ENCODE data around the gene PAX8. TPM values are rescaled to one million over a fixed set of nuclear protein-coding genes. Genes with fewer than 3 reads are reported as not detected.

PAX8 gene
- total RNA-seq, 1 donor = 0.09 TPM

DNA sequence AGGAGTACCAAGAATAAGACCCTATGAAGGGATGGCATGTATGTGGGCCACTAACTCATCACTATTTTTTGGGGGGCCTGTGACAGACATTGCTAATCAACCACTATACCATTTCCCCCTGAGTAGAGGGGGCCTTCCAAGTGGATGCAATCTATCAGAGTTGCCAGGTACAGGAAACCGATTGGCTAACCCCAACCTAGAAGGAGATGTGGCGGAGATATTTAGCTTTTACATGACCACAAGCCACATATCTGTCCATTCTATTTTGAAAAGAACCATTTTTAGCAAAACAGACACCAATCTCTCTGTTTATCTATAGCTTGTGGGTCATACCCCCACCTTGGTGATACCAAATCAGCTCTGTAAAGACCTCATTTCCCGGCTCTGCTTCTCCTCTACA is 51.0 kb downstream of the PAX8 start:
- TF ChIP-seq, protein P1, sequence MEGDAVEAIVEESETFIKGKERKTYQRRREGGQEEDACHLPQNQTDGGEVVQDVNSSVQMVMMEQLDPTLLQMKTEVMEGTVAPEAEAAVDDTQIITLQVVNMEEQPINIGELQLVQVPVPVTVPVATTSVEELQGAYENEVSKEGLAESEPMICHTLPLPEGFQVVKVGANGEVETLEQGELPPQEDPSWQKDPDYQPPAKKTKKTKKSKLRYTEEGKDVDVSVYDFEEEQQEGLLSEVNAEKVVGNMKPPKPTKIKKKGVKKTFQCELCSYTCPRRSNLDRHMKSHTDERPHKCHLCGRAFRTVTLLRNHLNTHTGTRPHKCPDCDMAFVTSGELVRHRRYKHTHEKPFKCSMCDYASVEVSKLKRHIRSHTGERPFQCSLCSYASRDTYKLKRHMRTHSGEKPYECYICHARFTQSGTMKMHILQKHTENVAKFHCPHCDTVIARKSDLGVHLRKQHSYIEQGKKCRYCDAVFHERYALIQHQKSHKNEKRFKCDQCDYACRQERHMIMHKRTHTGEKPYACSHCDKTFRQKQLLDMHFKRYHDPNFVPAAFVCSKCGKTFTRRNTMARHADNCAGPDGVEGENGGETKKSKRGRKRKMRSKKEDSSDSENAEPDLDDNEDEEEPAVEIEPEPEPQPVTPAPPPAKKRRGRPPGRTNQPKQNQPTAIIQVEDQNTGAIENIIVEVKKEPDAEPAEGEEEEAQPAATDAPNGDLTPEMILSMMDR (IDR thresholded peaks at IDR 0.05; ENCODE audit: insufficient read depth, low read length) = no peak
- DNase-seq (ENCODE audit: low read depth) = no peak
- no peak overlapping the region for H3K4me3 ChIP-seq (ENCODE audit: low read depth, low read length)

DNA sequence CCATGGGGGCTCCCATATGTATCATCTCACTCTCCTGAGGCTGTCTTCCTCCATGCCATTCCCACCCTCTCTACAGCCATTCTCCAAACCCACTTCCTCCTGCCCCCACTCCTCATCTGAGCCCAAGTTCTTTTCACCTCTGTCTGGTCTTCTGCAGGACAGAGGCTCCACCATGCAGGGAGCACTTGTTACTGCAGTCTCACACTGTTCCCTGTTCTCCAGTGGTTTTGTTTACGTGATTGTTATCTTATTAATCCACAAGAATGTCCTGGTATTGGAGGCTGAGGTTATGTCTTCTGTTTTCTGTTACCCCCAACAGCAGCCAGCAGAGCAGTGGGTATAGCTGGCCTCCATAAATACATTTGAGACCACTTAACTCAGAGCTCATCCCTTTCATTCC is 51.4 kb downstream of the PAX8 start:
- no peak for DNase-seq (ENCODE audit: low read depth)
- TF ChIP-seq, protein P1 (IDR thresholded peaks at IDR 0.05; ENCODE audit: insufficient read depth, low read length) = no peak
- no peak overlapping the region for H3K4me3 ChIP-seq (ENCODE audit: low read depth, low read length)

DNA sequence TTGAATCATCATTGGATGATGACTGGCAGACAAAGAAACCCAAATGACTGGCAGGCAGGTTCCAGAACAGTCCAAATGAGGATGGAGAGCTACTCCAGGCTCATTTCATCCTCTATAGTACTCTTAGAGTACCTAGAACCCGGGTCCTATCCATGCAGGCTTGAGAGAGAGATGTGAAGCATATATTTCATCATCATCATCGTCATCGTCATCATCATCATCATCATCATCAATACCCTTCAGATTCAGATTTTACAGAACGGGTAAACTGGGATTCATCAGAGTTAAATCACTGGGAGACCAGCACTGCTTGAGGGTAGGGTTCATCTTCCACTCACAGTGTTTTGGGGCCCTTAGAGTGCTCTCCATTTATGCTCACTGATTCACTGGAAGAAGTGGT is 52.3 kb downstream of the PAX8 start:
- TF ChIP-seq, protein P1 (IDR thresholded peaks at IDR 0.05; ENCODE audit: insufficient read depth, low read length) = no peak
- DNase-seq (ENCODE audit: low read depth) = no peak
- H3K4me3 ChIP-seq (ENCODE audit: low read depth, low read length) = no peak overlapping the region

DNA sequence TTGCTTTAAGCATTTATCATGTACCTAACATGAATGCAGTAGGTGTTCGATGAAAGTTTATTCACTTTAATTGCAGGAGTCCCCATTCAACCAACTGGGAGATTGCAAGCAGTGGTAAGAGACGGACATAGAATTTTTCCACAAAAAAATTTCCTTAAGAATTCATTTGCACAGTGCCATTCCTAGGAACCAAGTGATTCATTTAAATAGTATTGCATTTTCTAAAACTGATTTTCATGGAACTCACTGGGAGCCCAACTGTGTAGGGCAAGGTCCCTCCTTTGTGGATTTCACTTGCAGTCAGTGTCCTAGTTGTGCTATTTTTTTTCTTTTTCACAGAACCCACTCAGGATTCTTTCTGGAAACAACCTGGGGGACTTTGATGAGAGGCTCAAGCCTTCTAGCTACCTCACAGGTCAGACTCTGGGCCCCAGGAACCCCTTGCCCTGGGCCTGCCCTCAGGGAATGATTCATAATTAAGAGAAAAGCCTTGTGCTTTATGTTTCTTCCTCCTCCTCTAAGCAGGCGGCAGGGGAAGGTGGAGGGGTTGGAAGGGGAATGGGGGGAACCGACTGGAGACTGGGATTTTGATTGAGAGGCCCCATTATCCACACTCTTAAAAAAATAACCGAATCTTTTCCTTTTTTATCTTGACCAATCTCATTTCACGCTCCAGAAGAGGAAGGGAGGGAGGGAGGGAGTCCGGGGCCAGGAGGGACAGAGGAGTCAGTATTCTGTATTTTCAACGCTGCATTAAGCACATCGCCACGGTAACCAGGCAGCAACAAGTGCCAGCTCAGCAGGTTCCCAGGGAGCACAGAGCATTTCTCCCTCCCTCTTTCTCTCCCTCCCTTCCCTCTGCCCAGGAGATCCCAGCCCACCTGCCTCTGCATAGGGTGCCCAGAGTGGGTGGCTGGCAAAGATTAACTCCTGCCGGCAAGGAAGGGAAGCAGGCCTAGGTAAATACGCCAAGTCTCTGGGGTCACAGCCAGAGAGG is 53.2 kb downstream of the PAX8 start:
- no peak overlapping the region for H3K4me3 ChIP-seq (ENCODE audit: low read depth, low read length)
- TF ChIP-seq, protein P1 (IDR thresholded peaks at IDR 0.05; ENCODE audit: insufficient read depth, low read length) = no peak
- DNase-seq (ENCODE audit: low read depth) = no peak

DNA sequence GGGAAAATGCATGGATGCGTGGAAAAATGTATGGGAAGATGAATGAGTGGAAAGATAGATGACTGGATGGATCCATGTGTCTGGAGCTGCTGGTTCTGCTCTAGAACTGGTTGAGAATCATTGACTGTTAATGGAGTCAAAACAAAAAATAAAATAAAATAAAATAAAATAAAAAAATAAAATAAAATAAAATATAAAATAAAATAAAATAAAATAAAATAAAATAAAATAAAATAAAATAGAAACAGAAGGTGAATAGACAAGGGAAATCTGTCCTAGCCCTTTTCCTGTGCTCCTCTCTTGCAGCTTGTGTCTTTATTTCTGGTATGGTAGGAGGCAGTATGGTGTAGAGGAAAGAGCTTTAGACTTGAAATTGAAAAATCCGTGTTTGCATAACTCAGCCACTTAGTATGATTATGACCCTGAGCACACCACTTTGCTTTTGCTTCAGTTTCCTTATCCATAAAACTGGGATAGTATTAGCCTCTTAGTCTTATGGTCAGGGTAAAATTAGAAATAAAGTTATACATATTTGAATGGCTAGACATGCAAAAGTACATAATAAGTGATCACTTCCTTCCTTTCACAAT is 54.0 kb downstream of the PAX8 start:
- DNase-seq (ENCODE audit: low read depth) = no peak
- TF ChIP-seq, protein P1 (IDR thresholded peaks at IDR 0.05; ENCODE audit: insufficient read depth, low read length) = no peak
- no peak overlapping the region for H3K4me3 ChIP-seq (ENCODE audit: low read depth, low read length)

DNA sequence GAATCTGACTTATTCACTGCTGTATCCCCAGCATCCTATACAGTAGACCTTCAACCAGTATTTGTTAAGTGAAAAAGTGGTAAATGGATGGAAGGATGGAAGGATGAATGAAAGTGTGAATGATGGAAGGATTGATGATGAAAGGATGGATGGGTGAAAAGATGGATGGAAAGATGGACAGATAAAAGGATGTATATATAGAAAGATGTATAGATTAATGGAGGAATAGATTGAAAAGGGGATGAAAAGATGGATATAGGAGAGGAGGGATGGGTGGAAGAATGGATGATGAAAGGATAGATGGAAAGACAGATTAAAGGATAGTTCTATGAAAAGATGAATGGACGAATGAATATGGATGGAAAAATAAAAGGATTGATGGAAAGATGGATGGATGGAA is 54.9 kb downstream of the PAX8 start:
- H3K4me3 ChIP-seq (ENCODE audit: low read depth, low read length) = no peak overlapping the region
- TF ChIP-seq, protein P1 (IDR thresholded peaks at IDR 0.05; ENCODE audit: insufficient read depth, low read length) = no peak
- DNase-seq (ENCODE audit: low read depth) = no peak

Data from fibroblast of the aortic adventitia (primary cell).